Measurements from ENCODE around the gene TUBA1A.

DNA sequence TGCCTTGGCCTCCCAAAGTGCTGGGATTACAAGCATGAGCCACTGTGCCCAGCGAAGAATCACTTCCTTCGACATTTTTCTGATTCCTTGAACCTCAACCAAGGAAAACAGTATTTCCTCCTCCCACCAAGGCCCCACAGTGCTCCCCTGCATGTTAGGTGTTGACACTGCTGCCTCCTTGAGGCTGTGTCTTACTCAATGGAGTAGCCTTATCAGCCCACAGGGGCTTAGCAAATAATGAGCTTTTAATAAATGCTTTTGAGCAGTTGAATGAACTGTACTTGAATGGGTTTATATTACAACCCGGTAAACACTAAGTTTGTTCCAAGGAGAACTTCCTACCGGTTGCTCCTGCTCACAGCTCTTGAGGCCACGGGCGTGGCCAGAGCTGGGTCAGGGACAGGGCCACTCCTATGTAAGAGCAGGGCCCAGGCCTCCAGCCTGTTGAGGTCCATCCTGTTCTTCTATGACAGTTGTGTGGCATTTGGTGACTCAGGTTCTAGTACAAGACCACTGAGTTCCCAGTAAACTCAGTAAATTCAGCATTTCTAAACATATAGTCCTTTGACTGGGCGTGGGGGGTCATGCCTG, 36.8 kb upstream of the TUBA1A start:
- no peak for TF ChIP-seq POLR2A (IDR thresholded peaks at IDR 0.05; ENCODE audit: low read depth, low read length)
- TF ChIP-seq POLR2AphosphoS5 (IDR thresholded peaks at IDR 0.05; ENCODE audit: low read depth, low read length): no peak
